GM10248 (cell line): ENCODE results near the gene GET4.
A peak's percentile ranks its signal among the peaks of the same experiment; 100 is the strongest.

Source experiments
- CTCF ChIA-PET: fragments of 300-600 bp; sonication (Branson Sonifier 250); formaldehyde crosslinking; extraction: SDS; loops from one replicate; lab custom pipeline; 2021; ENCODE audit warnings: antibody characterized with exemption; lab: Yijun Ruan, JAX
- POLR2A ChIA-PET: fragments of 350-650 bp; sonication (Branson Sonifier 250); formaldehyde crosslinking; extraction: SDS; loops from one replicate; lab custom pipeline; 2020; ENCODE audit warnings: antibody characterized with exemption; lab: Yijun Ruan, JAX
- DNase-seq: peaks from one replicate; pipeline ENCODE4 v3.0.0; 2012; ENCODE audit errors: extremely low spot score
- TF ChIP-seq, protein P1 (sequence below): IDR thresholded peaks from 2 replicates; pipeline ENCODE4 v1.5.1; 2012; ENCODE audit warnings: mild to moderate bottlenecking, low read depth; ENCODE audit errors: extremely low read depth, missing control alignments, control extremely low read depth

The GET4 gene

DNA sequence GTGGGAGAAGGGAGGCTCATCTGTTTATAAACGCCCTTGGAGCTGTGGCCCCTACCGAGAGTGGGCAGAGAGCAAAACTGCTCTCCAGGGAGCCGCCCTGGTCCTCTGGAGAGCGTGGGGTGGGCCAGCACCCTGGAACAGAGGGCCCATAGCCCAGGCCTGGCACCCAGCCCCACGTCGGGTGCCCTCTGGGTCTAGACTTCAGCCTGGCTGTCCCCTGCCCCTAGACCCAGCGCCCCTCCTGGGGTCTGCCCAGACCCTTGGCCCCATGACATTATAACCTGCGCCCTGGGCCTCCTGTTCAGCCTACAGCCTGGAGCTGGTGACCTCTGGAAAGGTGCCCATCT, 24.7 kb downstream of the GET4 start:
- ChIA-PET POLR2A (interaction anchor here (0.5 kb wide), 1 partner anchor 73 kb away, joined by 3 read pairs; no protein-coding TSS in a partner anchor), CTCF (interaction anchor here (1.2 kb wide), 3 partner anchors 16 to 164 kb away, joined by 3 to 5 read pairs (median 3); no protein-coding TSS in a partner anchor)
- DNase-seq = no peak
- TF ChIP-seq, protein P1, sequence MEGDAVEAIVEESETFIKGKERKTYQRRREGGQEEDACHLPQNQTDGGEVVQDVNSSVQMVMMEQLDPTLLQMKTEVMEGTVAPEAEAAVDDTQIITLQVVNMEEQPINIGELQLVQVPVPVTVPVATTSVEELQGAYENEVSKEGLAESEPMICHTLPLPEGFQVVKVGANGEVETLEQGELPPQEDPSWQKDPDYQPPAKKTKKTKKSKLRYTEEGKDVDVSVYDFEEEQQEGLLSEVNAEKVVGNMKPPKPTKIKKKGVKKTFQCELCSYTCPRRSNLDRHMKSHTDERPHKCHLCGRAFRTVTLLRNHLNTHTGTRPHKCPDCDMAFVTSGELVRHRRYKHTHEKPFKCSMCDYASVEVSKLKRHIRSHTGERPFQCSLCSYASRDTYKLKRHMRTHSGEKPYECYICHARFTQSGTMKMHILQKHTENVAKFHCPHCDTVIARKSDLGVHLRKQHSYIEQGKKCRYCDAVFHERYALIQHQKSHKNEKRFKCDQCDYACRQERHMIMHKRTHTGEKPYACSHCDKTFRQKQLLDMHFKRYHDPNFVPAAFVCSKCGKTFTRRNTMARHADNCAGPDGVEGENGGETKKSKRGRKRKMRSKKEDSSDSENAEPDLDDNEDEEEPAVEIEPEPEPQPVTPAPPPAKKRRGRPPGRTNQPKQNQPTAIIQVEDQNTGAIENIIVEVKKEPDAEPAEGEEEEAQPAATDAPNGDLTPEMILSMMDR = no peak

- CTCF ChIA-PET = interaction anchor here (1.0 to 1.2 kb wide), 3 partner anchors 10 to 164 kb away, joined by 3 to 5 read pairs (median 3); no protein-coding TSS in a partner anchor
- peak; percentile 87 for DNase-seq
- POLR2A ChIA-PET = interaction anchor here (0.6 kb wide), 1 partner anchor 58 kb away, joined by 3 read pairs; no protein-coding TSS in a partner anchor
- TF ChIP-seq, protein P1 = no peak
These were observed 25.2 kb downstream of the GET4 start for GRCh38 chr7:901388-902154.

DNA sequence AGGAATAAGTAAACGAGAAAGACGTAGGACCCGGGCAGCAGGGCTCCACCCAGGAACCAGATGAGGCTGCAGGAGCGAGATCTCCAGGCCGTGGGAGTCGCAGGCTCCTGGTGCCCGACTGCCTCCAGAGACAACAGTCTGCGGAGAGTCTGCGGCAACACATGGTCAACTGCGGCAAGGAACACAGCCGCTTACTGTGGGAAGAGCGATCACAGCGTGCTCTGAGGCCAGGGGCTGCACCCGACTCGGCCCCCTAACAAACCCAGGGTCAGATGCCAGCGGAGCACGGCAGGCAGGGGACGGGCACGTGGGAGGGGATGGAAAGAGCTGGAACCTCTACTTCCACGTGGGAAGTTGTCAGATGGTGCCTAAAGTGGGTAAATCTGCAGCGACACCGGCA, 26.6 kb downstream of the GET4 start:
- TF ChIP-seq, protein P1 = no peak
- ChIA-PET CTCF (no interaction called here), POLR2A (no interaction called here)
- DNase-seq = no peak

GRCh38 chr7:903921-904755, 27.8 kb downstream of the GET4 start:
- ChIA-PET CTCF (no interaction called here), POLR2A (no interaction called here)
- no peak for DNase-seq
- TF ChIP-seq, protein P1 = no peak

DNA sequence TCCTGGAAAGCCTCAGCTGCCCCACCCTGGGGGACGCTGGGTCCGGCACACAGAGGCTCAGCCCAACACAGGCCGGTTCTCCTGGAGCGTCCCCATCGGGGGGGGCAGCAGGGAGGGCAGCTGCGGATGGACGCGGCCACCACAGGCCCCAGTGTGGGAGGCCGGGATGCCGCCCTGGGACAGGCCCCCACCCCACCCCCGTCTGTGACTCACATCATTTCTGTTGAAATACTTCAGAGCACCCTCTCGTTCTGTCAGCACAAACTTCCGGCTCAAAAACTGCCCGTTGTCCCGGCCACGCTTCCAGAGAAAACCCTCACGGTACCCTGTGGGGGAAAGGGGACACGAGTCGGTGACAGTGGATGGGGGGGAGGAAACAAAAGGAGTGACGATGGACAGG, 28.5 kb downstream of the GET4 start:
- POLR2A ChIA-PET = no interaction called here
- TF ChIP-seq, protein P1 = no peak
- CTCF ChIA-PET = no interaction called here
- DNase-seq = no peak

- TF ChIP-seq, protein P1 = no peak
- POLR2A ChIA-PET = no interaction called here
- DNase-seq = no peak
- CTCF ChIA-PET = interaction anchor here (0.9 to 2.1 kb wide), 3 partner anchors 60 to 159 kb away, joined by 4 to 9 read pairs (median 7); no protein-coding TSS in a partner anchor
These were observed 30.4 kb downstream of the GET4 start for GRCh38 chr7:906776-907157.
